ENCODE measurements around the gene REG3A. TPM values are rescaled to one million over a fixed set of nuclear protein-coding genes. Genes with fewer than 3 reads are reported as not detected.

REG3A gene
- total RNA-seq, 1 donor from 2014 or later = not detected

- peaks cover 8% of the 10 kb centered on the region for H3K9me3 ChIP-seq (ENCODE audit: insufficient read depth, low read depth, low read length)
- H3K27ac Mint-ChIP-seq (ENCODE audit: unreplicated experiment) = no peak overlapping the region
- H3K4me2 ChIP-seq (ENCODE audit: low read length) = no peak overlapping the region
- H3K4me3 Mint-ChIP-seq (ENCODE audit: unreplicated experiment) = no peak overlapping the region
- H3K4me1 ChIP-seq (ENCODE audit: insufficient read depth, low read length) = no peaks in the 10 kb centered on the region
- H3K9ac ChIP-seq (ENCODE audit: low read length) = no peak overlapping the region
- no peaks in the 10 kb centered on the region for H3K9me3 Mint-ChIP-seq (ENCODE audit: unreplicated experiment)
- H3K79me2 ChIP-seq (ENCODE audit: insufficient read depth, low read length) = no peaks in the 10 kb centered on the region
- DNase-seq (ENCODE audit: low read depth) = no peak
- H2AFZ ChIP-seq (ENCODE audit: low read depth, low read length) = no peak overlapping the region
- H3K4me3 ChIP-seq (ENCODE audit: insufficient read depth, low read depth, low read length) = no peak overlapping the region
- FAIRE-seq = no peak
- H3K27me3 ChIP-seq (ENCODE audit: insufficient read depth, low read length) = no peaks in the 10 kb centered on the region
- H3K27me3 Mint-ChIP-seq (ENCODE audit: low read depth, unreplicated experiment) = peaks cover 23% of the 10 kb centered on the region
- H3K4me1 Mint-ChIP-seq (ENCODE audit: low read depth, unreplicated experiment) = no peaks in the 10 kb centered on the region
- H3K27ac ChIP-seq (ENCODE audit: low read depth, low read length) = no peak overlapping the region
- TF ChIP-seq, protein P1, sequence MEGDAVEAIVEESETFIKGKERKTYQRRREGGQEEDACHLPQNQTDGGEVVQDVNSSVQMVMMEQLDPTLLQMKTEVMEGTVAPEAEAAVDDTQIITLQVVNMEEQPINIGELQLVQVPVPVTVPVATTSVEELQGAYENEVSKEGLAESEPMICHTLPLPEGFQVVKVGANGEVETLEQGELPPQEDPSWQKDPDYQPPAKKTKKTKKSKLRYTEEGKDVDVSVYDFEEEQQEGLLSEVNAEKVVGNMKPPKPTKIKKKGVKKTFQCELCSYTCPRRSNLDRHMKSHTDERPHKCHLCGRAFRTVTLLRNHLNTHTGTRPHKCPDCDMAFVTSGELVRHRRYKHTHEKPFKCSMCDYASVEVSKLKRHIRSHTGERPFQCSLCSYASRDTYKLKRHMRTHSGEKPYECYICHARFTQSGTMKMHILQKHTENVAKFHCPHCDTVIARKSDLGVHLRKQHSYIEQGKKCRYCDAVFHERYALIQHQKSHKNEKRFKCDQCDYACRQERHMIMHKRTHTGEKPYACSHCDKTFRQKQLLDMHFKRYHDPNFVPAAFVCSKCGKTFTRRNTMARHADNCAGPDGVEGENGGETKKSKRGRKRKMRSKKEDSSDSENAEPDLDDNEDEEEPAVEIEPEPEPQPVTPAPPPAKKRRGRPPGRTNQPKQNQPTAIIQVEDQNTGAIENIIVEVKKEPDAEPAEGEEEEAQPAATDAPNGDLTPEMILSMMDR (IDR thresholded peaks at IDR 0.05; ENCODE audit: insufficient read depth, low read depth, low read length) = no peak
- TF ChIP-seq EZH2 (IDR thresholded peaks at IDR 0.05; ENCODE audit: insufficient read depth, low read length) = no peak
- no peaks in the 10 kb centered on the region for H4K20me1 ChIP-seq (ENCODE audit: insufficient read depth, low read length)
- no peaks in the 10 kb centered on the region for H3K36me3 Mint-ChIP-seq (ENCODE audit: low read depth, unreplicated experiment)
- H3K36me3 ChIP-seq (ENCODE audit: insufficient read depth, low read length) = no peaks in the 10 kb centered on the region
These were observed 34.4 kb downstream of the REG3A start for GRCh38 chr2:79124907-79125720.

GRCh38 chr2:79122676-79123075 lies 36.9 kb downstream of the REG3A start:
- no peak overlapping the region for H3K4me3 Mint-ChIP-seq (ENCODE audit: unreplicated experiment)
- no peaks in the 10 kb centered on the region for H3K4me1 Mint-ChIP-seq (ENCODE audit: low read depth, unreplicated experiment)
- Histone ChIP-seq H3K4me2 (ENCODE audit: low read length) (no peak overlapping the region), H4K20me1 (ENCODE audit: insufficient read depth, low read length) (no peaks in the 10 kb centered on the region), H3K27ac (ENCODE audit: low read depth, low read length) (no peak overlapping the region), H3K4me3 (ENCODE audit: insufficient read depth, low read depth, low read length) (no peak overlapping the region), H3K9me3 (ENCODE audit: insufficient read depth, low read depth, low read length) (peaks cover 11% of the 10 kb centered on the region), H3K27me3 (ENCODE audit: insufficient read depth, low read length) (no peaks in the 10 kb centered on the region), H2AFZ (ENCODE audit: low read depth, low read length) (no peak overlapping the region), H3K4me1 (ENCODE audit: insufficient read depth, low read length) (no peaks in the 10 kb centered on the region), H3K36me3 (ENCODE audit: insufficient read depth, low read length) (no peaks in the 10 kb centered on the region), H3K79me2 (ENCODE audit: insufficient read depth, low read length) (no peaks in the 10 kb centered on the region), H3K9ac (ENCODE audit: low read length) (no peak overlapping the region)
- TF ChIP-seq EZH2 (IDR thresholded peaks at IDR 0.05; ENCODE audit: insufficient read depth, low read length) = no peak
- TF ChIP-seq, protein P1 (IDR thresholded peaks at IDR 0.05; ENCODE audit: insufficient read depth, low read depth, low read length) = no peak
- H3K27me3 Mint-ChIP-seq (ENCODE audit: low read depth, unreplicated experiment) = peaks cover 23% of the 10 kb centered on the region
- DNase-seq (ENCODE audit: low read depth) (no peak), FAIRE-seq (no peak)
- no peaks in the 10 kb centered on the region for H3K36me3 Mint-ChIP-seq (ENCODE audit: low read depth, unreplicated experiment)
- H3K27ac Mint-ChIP-seq (ENCODE audit: unreplicated experiment) = no peak overlapping the region
- H3K9me3 Mint-ChIP-seq (ENCODE audit: unreplicated experiment) = no peaks in the 10 kb centered on the region

GRCh38 chr2:79120194-79120713 lies 39.3 kb downstream of the REG3A start, which contains the start of gene REG1A:
Gene REG1A, plus strand, starts transcription at chr2:79120488. Its CDS starts 374 bp downstream, at chr2:79120862.
- FAIRE-seq (no peak), DNase-seq (ENCODE audit: low read depth) (no peak)
- no peak within 1 kb of the TSS for H3K4me3 Mint-ChIP-seq (ENCODE audit: unreplicated experiment)
- Histone ChIP-seq H3K36me3 (ENCODE audit: insufficient read depth, low read length) (no peaks in the 10 kb centered on the region), H2AFZ (ENCODE audit: low read depth, low read length) (no peak within 1 kb of the TSS), H3K9ac (ENCODE audit: low read length) (no peak within 1 kb of the TSS), H4K20me1 (ENCODE audit: insufficient read depth, low read length) (no peaks in the 10 kb centered on the region), H3K4me2 (ENCODE audit: low read length) (no peak within 1 kb of the TSS), H3K4me1 (ENCODE audit: insufficient read depth, low read length) (no peaks in the 10 kb centered on the region), H3K27me3 (ENCODE audit: insufficient read depth, low read length) (no peaks in the 10 kb centered on the region), H3K79me2 (ENCODE audit: insufficient read depth, low read length) (no peaks in the 10 kb centered on the region), H3K9me3 (ENCODE audit: insufficient read depth, low read depth, low read length) (peaks cover 11% of the 10 kb centered on the region), H3K27ac (ENCODE audit: low read depth, low read length) (no peak within 1 kb of the TSS), H3K4me3 (ENCODE audit: insufficient read depth, low read depth, low read length) (no peak within 1 kb of the TSS)
- H3K4me1 Mint-ChIP-seq (ENCODE audit: low read depth, unreplicated experiment) = no peaks in the 10 kb centered on the region
- H3K27ac Mint-ChIP-seq (ENCODE audit: unreplicated experiment) = no peak within 1 kb of the TSS
- no peaks in the 10 kb centered on the region for H3K36me3 Mint-ChIP-seq (ENCODE audit: low read depth, unreplicated experiment)
- no peak for TF ChIP-seq EZH2 (IDR thresholded peaks at IDR 0.05; ENCODE audit: insufficient read depth, low read length)
- TF ChIP-seq, protein P1 (IDR thresholded peaks at IDR 0.05; ENCODE audit: insufficient read depth, low read depth, low read length) = no peak
- H3K27me3 Mint-ChIP-seq (ENCODE audit: low read depth, unreplicated experiment) = peaks cover 13% of the 10 kb centered on the region
- H3K9me3 Mint-ChIP-seq (ENCODE audit: unreplicated experiment) = no peaks in the 10 kb centered on the region

All from astrocyte (in vitro differentiated cells and primary cell).